Calu3 (cell line): ENCODE measurements around the gene GPD2. TPM values are rescaled to one million over a fixed set of nuclear protein-coding genes. Genes with fewer than 3 reads are reported as not detected.

Experiments used
- BruUV-seq: library from RNA; stranded (reverse); fragments of 400-500 nt; replicated peaks from 2 replicates; lab custom pipeline; 2021; lab: Mats Ljungman, UMichigan
- CTCF ChIA-PET: fragments of 300-600 bp; sonication (Branson Sonifier 250); formaldehyde crosslinking; loops from one replicate; lab custom pipeline; 2022; ENCODE audit warnings: antibody characterized with exemption; lab: Charles Lee
- DNase-seq: peaks from one replicate; pipeline ENCODE4 v3.0.0; 2022
- H3K27ac Mint-ChIP-seq: one replicate; pipeline ENCODE4 v1.8.0; 2022; ENCODE audit warnings: mixed read lengths; ENCODE audit not compliant: unreplicated experiment
- H3K27me3 Mint-ChIP-seq: one replicate; pipeline ENCODE4 v1.8.0; 2022; ENCODE audit warnings: mixed read lengths; ENCODE audit not compliant: unreplicated experiment
- H3K36me3 Mint-ChIP-seq: one replicate; pipeline ENCODE4 v1.8.0; 2022; ENCODE audit warnings: mild to moderate bottlenecking, moderate library complexity, mixed read lengths; ENCODE audit not compliant: insufficient read depth, unreplicated experiment
- H3K4me1 Mint-ChIP-seq: one replicate; pipeline ENCODE4 v1.8.0; 2022; ENCODE audit warnings: mild to moderate bottlenecking, low read depth, mixed read lengths; ENCODE audit not compliant: unreplicated experiment
- H3K4me3 Mint-ChIP-seq: one replicate; pipeline ENCODE4 v1.8.0; 2022; ENCODE audit warnings: mild to moderate bottlenecking, low read depth, moderate library complexity, mixed read lengths; ENCODE audit not compliant: unreplicated experiment
- H3K9me3 Mint-ChIP-seq: one replicate; pipeline ENCODE4 v1.8.0; 2022; ENCODE audit warnings: low read depth, mixed read lengths; ENCODE audit not compliant: unreplicated experiment
- intact Hi-C: fragments of 100-400 bp; cut with micrococcal nuclease; formaldehyde crosslinking; loops from one replicate; pipeline ENCODE4 v1.10.0; 2022; ENCODE audit not compliant: unreplicated experiment
- total RNA-seq: library from RNA; stranded (reverse); gene quantifications from 2 replicates; pipeline ENCODE4 v1.2.3, GENCODE V29; 2022
- TF ChIP-seq, protein P1 (sequence below): fragments of 200-600 bp; IDR thresholded peaks from one replicate; pipeline ENCODE4 v1.8.0; 2022; ENCODE audit warnings: antibody characterized with exemption; ENCODE audit not compliant: unreplicated experiment

The GPD2 gene
- total RNA-seq, 1 experiment from 2014 or later = 55.4 TPM

DNA sequence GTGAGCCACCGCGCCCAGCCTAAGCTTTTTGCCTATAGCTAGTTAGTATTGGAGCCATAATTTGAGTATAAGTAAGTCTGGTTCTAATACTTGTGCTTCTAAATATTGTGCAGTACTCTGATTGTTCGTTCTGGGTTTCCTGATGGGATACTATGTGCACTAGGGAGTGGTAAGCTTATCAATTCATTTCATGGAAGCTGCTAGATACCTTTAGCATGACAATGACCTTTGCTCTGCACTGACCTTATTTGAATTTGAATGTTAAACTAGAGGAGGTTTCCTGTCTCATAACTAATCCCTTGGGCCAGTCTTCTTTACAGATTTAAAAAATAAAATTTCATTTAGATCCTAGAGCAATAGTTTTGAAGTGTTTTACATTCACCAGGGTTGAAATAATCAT lies 125.1 kb downstream of the GPD2 start:
- peaks cover 5% of the 10 kb centered on the region for H3K36me3 Mint-ChIP-seq
- DNase-seq = no peak
- H3K9me3 Mint-ChIP-seq = no peaks in the 10 kb centered on the region
- H3K4me1 Mint-ChIP-seq = no peaks in the 10 kb centered on the region
- CTCF ChIA-PET = no interaction called here
- no peaks in the 10 kb centered on the region for H3K27me3 Mint-ChIP-seq
- no peak overlapping the region for H3K27ac Mint-ChIP-seq
- H3K4me3 Mint-ChIP-seq = no peak overlapping the region
- BruUV-seq = no TSS peak
- intact Hi-C loops = no loop called here
- TF ChIP-seq, protein P1, sequence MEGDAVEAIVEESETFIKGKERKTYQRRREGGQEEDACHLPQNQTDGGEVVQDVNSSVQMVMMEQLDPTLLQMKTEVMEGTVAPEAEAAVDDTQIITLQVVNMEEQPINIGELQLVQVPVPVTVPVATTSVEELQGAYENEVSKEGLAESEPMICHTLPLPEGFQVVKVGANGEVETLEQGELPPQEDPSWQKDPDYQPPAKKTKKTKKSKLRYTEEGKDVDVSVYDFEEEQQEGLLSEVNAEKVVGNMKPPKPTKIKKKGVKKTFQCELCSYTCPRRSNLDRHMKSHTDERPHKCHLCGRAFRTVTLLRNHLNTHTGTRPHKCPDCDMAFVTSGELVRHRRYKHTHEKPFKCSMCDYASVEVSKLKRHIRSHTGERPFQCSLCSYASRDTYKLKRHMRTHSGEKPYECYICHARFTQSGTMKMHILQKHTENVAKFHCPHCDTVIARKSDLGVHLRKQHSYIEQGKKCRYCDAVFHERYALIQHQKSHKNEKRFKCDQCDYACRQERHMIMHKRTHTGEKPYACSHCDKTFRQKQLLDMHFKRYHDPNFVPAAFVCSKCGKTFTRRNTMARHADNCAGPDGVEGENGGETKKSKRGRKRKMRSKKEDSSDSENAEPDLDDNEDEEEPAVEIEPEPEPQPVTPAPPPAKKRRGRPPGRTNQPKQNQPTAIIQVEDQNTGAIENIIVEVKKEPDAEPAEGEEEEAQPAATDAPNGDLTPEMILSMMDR = no peak

DNA sequence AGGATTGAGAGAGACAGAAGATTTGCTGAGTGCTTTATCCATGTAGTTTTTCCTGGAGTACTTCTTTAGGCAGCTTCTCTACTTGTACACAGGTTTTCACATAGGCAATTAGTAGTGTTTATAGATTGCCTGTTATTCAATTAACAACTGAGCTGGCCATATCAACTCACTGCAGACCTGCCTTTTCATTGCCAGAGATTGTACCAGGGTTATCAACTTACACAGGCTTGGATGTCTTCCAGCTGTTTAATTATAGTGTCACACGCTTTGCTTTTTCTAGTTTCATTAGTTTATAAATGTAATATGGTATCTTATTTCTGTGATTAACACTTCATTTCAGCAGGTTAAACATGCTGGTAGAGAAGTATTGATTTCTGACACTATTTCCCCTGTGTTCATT lies 125.9 kb downstream of the GPD2 start:
- Mint-ChIP-seq H3K4me1 (no peaks in the 10 kb centered on the region), H3K27me3 (no peaks in the 10 kb centered on the region), H3K27ac (no peak overlapping the region), H3K4me3 (no peak overlapping the region), H3K36me3 (peaks cover 5% of the 10 kb centered on the region), H3K9me3 (no peaks in the 10 kb centered on the region)
- TF ChIP-seq, protein P1 = no peak
- no TSS peak for BruUV-seq
- DNase-seq = no peak
- intact Hi-C loops = no loop called here
- CTCF ChIA-PET = no interaction called here

DNA sequence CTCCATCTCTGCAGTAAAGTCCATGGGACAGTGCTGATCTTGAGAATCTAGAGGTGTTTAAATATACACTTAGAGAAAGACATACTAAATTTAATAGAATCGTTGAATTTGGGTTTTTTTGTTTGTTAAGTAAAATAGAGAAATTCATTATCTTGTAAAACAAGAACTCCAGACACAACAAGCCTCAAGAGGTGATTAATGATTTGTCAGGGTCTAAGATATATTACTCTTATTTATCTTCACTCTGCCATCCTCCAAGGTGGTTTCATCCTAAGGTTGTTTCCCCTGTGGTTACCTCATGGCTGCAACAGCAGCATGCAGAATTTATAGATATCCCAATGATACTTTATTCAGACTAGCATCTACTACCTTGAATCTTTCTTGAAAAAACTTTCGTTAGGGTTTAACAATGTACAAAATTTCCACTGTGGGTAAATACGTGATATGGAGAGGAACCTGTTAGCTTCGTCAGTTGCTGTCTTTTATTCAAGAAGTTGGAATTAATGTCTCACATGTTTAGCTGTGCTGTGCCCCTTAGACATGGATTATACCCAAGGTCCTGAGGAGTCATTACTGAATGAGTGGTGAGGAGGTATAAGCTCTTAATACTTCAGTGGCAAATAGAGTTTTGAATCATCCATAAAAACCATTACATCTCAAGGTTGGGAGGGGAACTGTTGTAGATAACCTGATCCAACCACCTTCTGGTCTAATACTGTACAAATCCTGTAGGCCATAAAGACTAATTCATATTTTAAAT lies 128.0 kb downstream of the GPD2 start:
- H3K27ac Mint-ChIP-seq = no peak overlapping the region
- H3K9me3 Mint-ChIP-seq = no peaks in the 10 kb centered on the region

DNA sequence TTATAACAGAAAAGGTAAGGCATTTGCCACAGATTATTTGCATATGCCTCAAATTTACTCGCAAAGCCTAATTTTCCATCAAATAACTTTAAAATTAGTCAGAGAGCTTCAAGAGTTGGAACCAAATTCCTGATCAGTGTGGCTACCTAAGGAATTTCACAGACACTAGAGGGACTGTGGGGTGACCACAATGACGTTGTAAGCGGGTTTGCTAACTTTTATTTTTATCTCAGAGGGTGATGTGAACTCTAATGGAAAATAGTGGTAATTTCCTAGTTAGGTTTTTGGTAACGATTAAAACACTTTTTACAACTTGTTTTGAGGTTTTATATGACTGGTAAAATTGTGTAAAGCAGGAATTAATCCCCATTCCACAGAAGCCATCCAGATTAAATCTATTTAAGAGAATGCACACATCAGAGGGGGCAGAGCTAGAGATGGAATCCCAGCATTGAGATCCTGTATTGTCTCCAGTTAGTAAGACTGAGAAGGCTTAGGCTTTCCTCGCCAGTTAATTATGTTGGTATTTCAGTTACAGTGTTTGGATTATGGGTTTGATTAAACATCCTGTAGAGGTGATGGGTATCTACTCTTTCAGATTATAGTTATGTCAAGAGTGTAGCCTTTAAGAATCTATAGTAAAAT lies 129.0 kb downstream of the GPD2 start:
- Mint-ChIP-seq H3K36me3 (no peaks in the 10 kb centered on the region), H3K4me3 (no peak overlapping the region), H3K27ac (no peak overlapping the region), H3K9me3 (no peaks in the 10 kb centered on the region), H3K27me3 (no peaks in the 10 kb centered on the region), H3K4me1 (no peaks in the 10 kb centered on the region)
- CTCF ChIA-PET = no interaction called here
- intact Hi-C loops = no loop called here
- no peak for DNase-seq
- BruUV-seq = no TSS peak
- TF ChIP-seq, protein P1 = no peak

More for the DNA sequence above, 128.0 kb downstream of the GPD2 start:
- H3K4me1 Mint-ChIP-seq = no peaks in the 10 kb centered on the region
- H3K27me3 Mint-ChIP-seq = no peaks in the 10 kb centered on the region
- TF ChIP-seq, protein P1 = no peak
- H3K36me3 Mint-ChIP-seq = no peaks in the 10 kb centered on the region
- BruUV-seq = no TSS peak
- no peak overlapping the region for H3K4me3 Mint-ChIP-seq
- no peak for DNase-seq
- intact Hi-C loops = no loop called here
- CTCF ChIA-PET = no interaction called here
